GM10847 (cell line): Measurements from ENCODE around the gene LRRN2.

Source experiments
- POLR2A ChIP-seq: IDR thresholded peaks from 2 replicates; pipeline ENCODE4 v1.6.1; 2011; ENCODE audit not compliant: insufficient read length; ENCODE audit errors: extremely low read depth

Gene LRRN2

DNA sequence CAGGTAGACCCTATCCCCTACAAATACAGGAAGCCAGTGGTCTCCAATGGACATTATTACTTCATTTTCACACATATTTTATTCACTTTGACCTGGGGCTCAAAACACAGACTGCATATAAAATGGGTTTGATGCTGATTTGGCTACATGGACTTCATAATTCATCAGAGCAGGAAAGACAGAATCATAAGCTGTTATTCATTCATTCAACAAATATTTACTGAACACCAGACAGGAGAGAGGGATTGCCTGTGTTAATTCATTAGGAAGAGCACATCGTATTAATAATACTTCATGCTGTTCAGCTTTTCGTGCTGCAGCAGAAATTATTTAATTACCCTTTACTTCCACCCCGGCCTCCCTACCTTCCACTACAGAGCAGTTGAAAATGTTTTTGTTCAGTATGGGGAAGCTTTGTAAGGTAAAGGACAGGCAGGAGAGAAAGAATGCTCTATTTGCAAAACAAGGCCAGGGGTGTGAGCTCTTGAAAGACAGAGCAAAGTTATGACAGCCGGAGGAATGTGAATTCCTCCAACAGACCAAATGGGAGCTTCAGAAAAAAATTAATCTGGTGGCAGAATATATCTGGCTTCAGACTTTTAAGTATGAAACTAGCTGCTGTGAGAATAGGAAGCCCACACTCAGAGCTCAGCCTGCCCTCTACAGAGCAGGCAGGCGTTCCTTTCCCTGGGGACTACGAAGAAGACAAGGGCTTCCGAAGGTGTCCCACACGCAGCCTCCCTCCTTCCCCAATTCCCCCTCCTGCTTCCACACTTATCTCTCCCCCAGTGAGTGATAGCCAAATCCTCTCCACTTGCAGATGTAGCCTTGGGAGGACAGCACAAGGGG, 111.3 kb downstream of the LRRN2 start:
- TF ChIP-seq POLR2A = no peak

DNA sequence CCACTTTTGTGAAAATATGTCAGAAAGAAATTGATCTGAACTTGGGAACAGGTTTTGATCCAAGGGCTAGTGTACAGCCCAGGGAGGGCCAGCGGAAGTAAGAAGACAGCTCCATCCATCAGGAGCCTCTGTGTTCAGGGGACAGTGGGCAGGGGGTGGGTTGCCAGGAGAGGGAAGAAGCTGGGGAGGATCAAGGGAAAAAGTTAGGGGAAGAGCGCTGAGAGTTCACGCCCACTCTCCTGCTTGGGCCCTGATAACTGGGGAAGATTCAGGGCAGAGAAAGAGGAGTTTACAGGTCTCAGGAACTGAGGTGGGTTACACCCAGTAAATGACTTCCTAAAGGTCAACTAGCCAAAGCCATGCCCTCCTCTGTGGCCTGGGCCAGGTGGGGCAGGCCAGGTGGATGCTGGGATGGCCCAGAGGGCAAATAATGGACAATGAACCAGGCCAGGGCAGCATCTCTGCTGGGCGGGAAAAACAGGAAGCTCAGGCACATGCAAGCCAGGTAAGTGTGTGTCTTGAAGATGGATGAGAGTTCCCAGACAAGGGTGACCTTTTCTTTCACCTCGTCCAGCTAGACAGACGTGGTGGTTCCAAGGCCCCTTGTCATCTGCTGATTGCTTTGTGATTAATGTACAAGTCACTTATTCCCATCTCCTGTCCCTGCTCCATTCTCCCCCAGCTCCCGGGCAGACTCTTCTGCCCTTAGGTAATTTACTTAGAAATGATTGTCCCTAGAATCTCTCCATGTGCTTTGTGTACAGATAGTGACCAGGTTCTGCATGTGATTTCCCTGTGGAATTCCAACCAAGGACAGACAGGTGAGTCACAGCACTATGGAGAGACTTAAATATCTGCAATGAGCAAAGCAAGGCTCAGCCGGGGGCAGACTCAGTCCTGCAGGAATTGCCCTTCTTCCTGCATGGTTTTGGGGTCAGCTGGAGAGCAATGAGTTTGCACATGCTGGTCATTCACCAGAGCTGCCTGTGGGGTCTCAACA, 112.3 kb downstream of the LRRN2 start:
- no peak for TF ChIP-seq POLR2A

- no peak for TF ChIP-seq POLR2A
These were observed 113.9 kb downstream of the LRRN2 start for GRCh38 chr1:204571631-204572030.

DNA sequence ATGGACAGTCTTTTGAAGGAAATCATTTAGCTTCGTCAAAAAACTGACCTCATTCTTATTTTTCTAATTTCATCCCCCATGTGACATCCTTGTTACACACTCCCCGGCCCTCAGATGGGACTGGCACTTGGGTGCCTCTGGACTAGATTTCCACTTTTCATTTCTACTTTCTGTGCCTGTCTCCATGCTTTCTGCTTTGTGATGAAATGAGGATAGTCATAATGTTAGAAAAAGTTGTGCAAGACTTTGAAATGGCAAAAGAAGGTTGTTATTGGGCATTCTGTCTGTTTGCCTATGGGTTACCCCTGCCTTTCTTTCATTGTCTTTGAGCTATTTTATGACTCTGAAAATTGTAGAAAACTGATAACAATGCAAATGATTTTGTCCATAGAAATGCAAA, 114.4 kb downstream of the LRRN2 start:
- TF ChIP-seq POLR2A = no peak

- no peak for TF ChIP-seq POLR2A
These were observed 116.1 kb downstream of the LRRN2 start for GRCh38 chr1:204569478-204569877.

DNA sequence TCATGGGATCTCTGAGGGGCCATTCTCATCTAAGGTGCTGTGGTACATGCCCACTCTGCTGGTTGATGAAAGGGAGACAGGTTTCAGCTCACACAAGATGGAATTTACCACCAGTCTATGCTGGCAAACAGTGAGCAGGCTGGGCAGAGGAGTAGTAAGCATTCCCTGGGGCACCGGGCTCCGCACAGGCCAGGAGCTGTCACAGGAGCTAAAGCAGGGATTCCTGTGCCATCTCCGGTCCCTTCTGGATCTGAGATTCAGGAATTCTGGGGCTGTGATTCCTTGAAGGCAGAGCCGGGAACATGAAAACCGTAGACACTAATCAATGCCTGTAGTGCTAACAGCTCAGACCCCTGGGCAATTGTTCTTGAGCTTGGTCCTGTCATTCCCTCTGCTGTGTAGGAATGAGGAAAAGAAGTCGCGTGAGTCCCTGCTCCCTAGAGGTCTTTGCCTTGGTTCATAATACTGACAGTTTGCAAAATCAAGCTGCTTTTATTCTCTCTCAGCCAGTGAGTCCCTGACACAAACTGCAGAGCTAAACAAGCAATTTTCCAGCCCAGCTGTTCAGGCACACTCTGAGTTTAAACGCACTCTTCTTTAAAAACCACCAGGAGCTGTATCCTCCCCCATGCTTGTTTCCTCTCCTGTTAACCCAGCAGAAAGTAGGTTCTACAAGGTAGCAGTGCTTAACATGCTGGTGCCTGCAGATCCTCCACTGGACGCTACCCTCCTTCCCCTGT, 116.8 kb downstream of the LRRN2 start:
- no peak for TF ChIP-seq POLR2A
